ENCODE results near the gene CCDC50. TPM values are rescaled to one million over a fixed set of nuclear protein-coding genes. Genes with fewer than 3 reads are reported as not detected.

Gene CCDC50
- total RNA-seq, 1 donor from 2014 or later: 58.7 TPM

GRCh38 chr3:191424881-191425280 lies 95.7 kb downstream of the CCDC50 start:
- DNase-seq (ENCODE audit: extremely low spot score in 2 of 2): no peak
- no peaks in the 10 kb centered on the region for H3K9me3 ChIP-seq
- H3K4me1 ChIP-seq: no peaks in the 10 kb centered on the region
- intact Hi-C loops (cut with DNase I): no loop called here
- no peaks in the 10 kb centered on the region for H3K27me3 ChIP-seq
- no peak overlapping the region for H3K4me3 ChIP-seq
- H3K27ac ChIP-seq: no peak overlapping the region
- no peak for TF ChIP-seq CTCF (IDR thresholded peaks at IDR 0.05)
- no peak for TF ChIP-seq POLR2AphosphoS5 (IDR thresholded peaks at IDR 0.05; ENCODE audit: insufficient read depth in 1 of 2, low read depth in 1 of 2)
- TF ChIP-seq POLR2A (IDR thresholded peaks at IDR 0.05): no peak
- H3K36me3 ChIP-seq: no peaks in the 10 kb centered on the region

- no peaks in the 10 kb centered on the region for H3K36me3 ChIP-seq
- TF ChIP-seq POLR2A (IDR thresholded peaks at IDR 0.05) (no peak), CTCF (IDR thresholded peaks at IDR 0.05) (no peak), POLR2AphosphoS5 (IDR thresholded peaks at IDR 0.05; ENCODE audit: insufficient read depth in 1 of 2, low read depth in 1 of 2) (no peak)
- intact Hi-C loops (cut with DNase I): no loop called here
- H3K4me3 ChIP-seq: no peak overlapping the region
- H3K4me1 ChIP-seq: no peaks in the 10 kb centered on the region
- DNase-seq (ENCODE audit: extremely low spot score in 2 of 2): no peak
- H3K27ac ChIP-seq: no peak overlapping the region
- no peaks in the 10 kb centered on the region for H3K9me3 ChIP-seq
- H3K27me3 ChIP-seq: no peaks in the 10 kb centered on the region
Measured at GRCh38 chr3:191425322-191425734, 96.1 kb downstream of the CCDC50 start.

GRCh38 chr3:191426311-191426710 lies 97.1 kb downstream of the CCDC50 start:
- H3K36me3 ChIP-seq: no peaks in the 10 kb centered on the region
- TF ChIP-seq POLR2AphosphoS5 (IDR thresholded peaks at IDR 0.05; ENCODE audit: insufficient read depth in 1 of 2, low read depth in 1 of 2) (no peak), CTCF (IDR thresholded peaks at IDR 0.05) (no peak), POLR2A (IDR thresholded peaks at IDR 0.05) (no peak)
- no peaks in the 10 kb centered on the region for H3K9me3 ChIP-seq
- no peak overlapping the region for H3K27ac ChIP-seq
- intact Hi-C loops (cut with DNase I): no loop called here
- no peaks in the 10 kb centered on the region for H3K4me1 ChIP-seq
- H3K4me3 ChIP-seq: no peak overlapping the region
- no peak for DNase-seq (ENCODE audit: extremely low spot score in 2 of 2)
- no peaks in the 10 kb centered on the region for H3K27me3 ChIP-seq

- no peak for DNase-seq (ENCODE audit: extremely low spot score in 2 of 2)
Measured at GRCh38 chr3:191428177-191428576, 99.0 kb downstream of the CCDC50 start.

GRCh38 chr3:191430103-191430502 lies 100.9 kb downstream of the CCDC50 start:
- no peaks in the 10 kb centered on the region for H3K9me3 ChIP-seq
- H3K4me1 ChIP-seq: no peaks in the 10 kb centered on the region
- DNase-seq (ENCODE audit: extremely low spot score in 2 of 2): no peak
- intact Hi-C loops (cut with DNase I): no loop called here
- no peak for TF ChIP-seq POLR2A (IDR thresholded peaks at IDR 0.05)
- no peaks in the 10 kb centered on the region for H3K27me3 ChIP-seq
- no peak overlapping the region for H3K27ac ChIP-seq
- H3K36me3 ChIP-seq: no peaks in the 10 kb centered on the region
- H3K4me3 ChIP-seq: no peak overlapping the region

More at GRCh38 chr3:191428177-191428576, 99.0 kb downstream of the CCDC50 start:
- Histone ChIP-seq H3K4me3 (no peak overlapping the region), H3K4me1 (no peaks in the 10 kb centered on the region), H3K27ac (no peak overlapping the region), H3K36me3 (no peaks in the 10 kb centered on the region), H3K9me3 (no peaks in the 10 kb centered on the region), H3K27me3 (no peaks in the 10 kb centered on the region)
- no peak for TF ChIP-seq CTCF (IDR thresholded peaks at IDR 0.05)
- TF ChIP-seq POLR2AphosphoS5 (IDR thresholded peaks at IDR 0.05; ENCODE audit: insufficient read depth in 1 of 2, low read depth in 1 of 2): no peak
- no peak for TF ChIP-seq POLR2A (IDR thresholded peaks at IDR 0.05)
- intact Hi-C loops (cut with DNase I): no loop called here
